Transverse colon (tissue), 4 donors: ENCODE measurements around the gene PROX1.

Source experiments
- POLR2A ChIP-seq: fragments of 450-650 bp; IDR thresholded peaks from one replicate; pipeline ENCODE4 v1.6.1; 2016; ENCODE audit warnings: antibody characterized with exemption, mild to moderate bottlenecking, moderate library complexity
- POLR2AphosphoS5 ChIP-seq, 3 donors: sonication (generic); formaldehyde crosslinking; IDR thresholded peaks; one replicate each; pipeline ENCODE4 v1.6.1; 2016; ENCODE audit warnings: antibody characterized with exemption in 3 of 3
- TF ChIP-seq, protein P1 (sequence below), 5 experiments: fragments of 200-600 bp in 3 of 5; fragments of 450-650 bp in 2 of 5; sonication (generic) in 3 of 5; IDR thresholded peaks; 1 replicate in 2 of 5; 2 replicates in 3 of 5; pipeline ENCODE4 v1.5.1; 2016 to 2017; ENCODE audit warnings: antibody characterized with exemption in 5 of 5, inconsistent platforms in 3 of 5, mild to moderate bottlenecking in 2 of 5, moderate library complexity in 1 of 5

DNA sequence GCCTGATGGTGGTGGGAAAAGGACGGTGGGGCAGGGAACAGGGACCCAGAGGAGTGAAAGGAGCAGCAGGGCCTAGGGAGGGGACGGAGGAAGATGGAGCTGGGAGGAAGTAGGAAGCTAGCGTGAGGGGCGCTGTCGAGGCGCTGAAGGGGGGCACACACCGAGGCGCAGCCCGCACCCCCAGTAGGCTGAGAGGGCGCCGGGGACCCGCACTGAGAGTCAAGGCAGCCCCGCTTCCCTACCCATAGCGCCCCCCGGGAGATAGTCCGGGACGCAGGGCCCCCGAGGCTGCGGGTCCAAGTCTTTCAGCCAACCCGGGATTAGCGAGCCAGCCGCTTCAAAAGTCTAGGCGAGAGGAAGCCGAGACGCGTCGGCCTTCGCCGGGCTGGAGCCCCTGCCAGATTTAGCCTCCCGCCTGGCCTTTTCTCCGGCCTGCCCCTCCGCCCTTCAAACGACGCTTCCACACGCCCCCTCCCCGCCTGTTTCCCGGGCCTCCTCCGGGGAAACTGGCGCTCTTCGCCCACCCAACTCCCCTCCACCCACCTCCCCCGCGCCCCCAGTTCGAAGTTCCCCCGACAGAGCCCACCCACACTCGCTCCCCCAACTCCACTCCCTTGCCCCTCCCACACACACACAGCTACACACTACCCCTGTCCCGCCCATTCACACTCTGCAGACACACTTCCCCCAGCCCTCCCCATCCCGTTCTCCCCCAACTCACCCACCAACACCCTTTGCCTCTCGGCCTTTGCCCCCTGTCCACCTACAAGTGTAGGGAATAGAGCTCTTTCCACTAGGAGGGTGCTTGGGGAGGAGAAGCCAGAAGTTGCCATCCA is 7.8 kb upstream of the PROX1 start:
- TF ChIP-seq, protein P1, sequence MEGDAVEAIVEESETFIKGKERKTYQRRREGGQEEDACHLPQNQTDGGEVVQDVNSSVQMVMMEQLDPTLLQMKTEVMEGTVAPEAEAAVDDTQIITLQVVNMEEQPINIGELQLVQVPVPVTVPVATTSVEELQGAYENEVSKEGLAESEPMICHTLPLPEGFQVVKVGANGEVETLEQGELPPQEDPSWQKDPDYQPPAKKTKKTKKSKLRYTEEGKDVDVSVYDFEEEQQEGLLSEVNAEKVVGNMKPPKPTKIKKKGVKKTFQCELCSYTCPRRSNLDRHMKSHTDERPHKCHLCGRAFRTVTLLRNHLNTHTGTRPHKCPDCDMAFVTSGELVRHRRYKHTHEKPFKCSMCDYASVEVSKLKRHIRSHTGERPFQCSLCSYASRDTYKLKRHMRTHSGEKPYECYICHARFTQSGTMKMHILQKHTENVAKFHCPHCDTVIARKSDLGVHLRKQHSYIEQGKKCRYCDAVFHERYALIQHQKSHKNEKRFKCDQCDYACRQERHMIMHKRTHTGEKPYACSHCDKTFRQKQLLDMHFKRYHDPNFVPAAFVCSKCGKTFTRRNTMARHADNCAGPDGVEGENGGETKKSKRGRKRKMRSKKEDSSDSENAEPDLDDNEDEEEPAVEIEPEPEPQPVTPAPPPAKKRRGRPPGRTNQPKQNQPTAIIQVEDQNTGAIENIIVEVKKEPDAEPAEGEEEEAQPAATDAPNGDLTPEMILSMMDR (IDR thresholded peaks at IDR 0.05): no peak
- no peak for TF ChIP-seq POLR2A
- TF ChIP-seq POLR2AphosphoS5 (IDR thresholded peaks at IDR 0.05): no peak
